ENCODE results near the gene ZNF385D.

- TF ChIP-seq CTCF (IDR thresholded peaks at IDR 0.05), result no peak
- TF ChIP-seq POLR2AphosphoS5 (IDR thresholded peaks at IDR 0.05), result no peak
These were observed 86.0 kb downstream of the ZNF385D start for GRCh38 chr3:21664996-21665395.
